K562 (cell line): ENCODE data around the gene TEX22. TPM values are rescaled to one million over a fixed set of nuclear protein-coding genes. Genes with fewer than 3 reads are reported as not detected.

Source experiments
- AFF1 ChIP-seq, 2 experiments: fragments of 450-650 bp; IDR thresholded peaks; 2 replicates each; pipeline ENCODE4 v1.6.1; 2018; ENCODE audit warnings: mild to moderate bottlenecking in 2 of 2, low read depth in 1 of 2; ENCODE audit not compliant: partially characterized antibody in 2 of 2
- CREB3L1 ChIP-seq: fragments of 450-650 bp; IDR thresholded peaks from 2 replicates; pipeline ENCODE4 v1.6.1; 2014; ENCODE audit warnings: low read depth, mild to moderate bottlenecking, moderate library complexity, borderline replicate concordance
- MLLT1 ChIP-seq, 2 experiments: fragments of 450-650 bp; IDR thresholded peaks; 2 replicates each; pipeline ENCODE4 v1.6.1; 2016
- POLR2A ChIP-seq: fragments of 450-650 bp; conservative IDR thresholded peaks from 2 replicates; pipeline ENCODE4 v1.6.1; 2016
- RBM34 ChIP-seq: fragments of 200-400 bp; formaldehyde crosslinking; IDR thresholded peaks from 2 replicates; pipeline ENCODE4 v1.6.1; 2018; ENCODE audit warnings: low read length, borderline replicate concordance; ENCODE audit not compliant: insufficient read depth
- SAP30 ChIP-seq: fragments of 200-600 bp; sonication (generic); IDR thresholded peaks from 2 replicates; pipeline ENCODE4 v1.6.1; 2012; ENCODE audit warnings: borderline replicate concordance, low read depth, mild to moderate bottlenecking, moderate library complexity, low read length, control low read depth, inconsistent platforms; ENCODE audit not compliant: insufficient read depth, poor library complexity, severe bottlenecking
- TFAM ChIP-seq: fragments of 250-450 bp; sonication (Bioruptor Pico); conservative IDR thresholded peaks from 2 replicates; pipeline ENCODE4 v1.5.0; 2021; ENCODE audit warnings: mild to moderate bottlenecking, moderate library complexity
- TRIM24 ChIP-seq, 2 experiments: fragments of 450-650 bp; IDR thresholded peaks; 2 replicates each; pipeline ENCODE4 v1.6.1; 2016
- ZNF224 ChIP-seq: sonication (generic); formaldehyde crosslinking; IDR thresholded peaks from 2 replicates; pipeline ENCODE4 v1.8.0; 2022; ENCODE audit warnings: mild to moderate bottlenecking, missing genetic modification reagents
- ZNF318 ChIP-seq, 2 experiments: fragments of 450-650 bp; IDR thresholded peaks; 2 replicates each; pipeline ENCODE4 v1.6.1; 2016; ENCODE audit warnings: mild to moderate bottlenecking in 2 of 2, borderline replicate concordance in 1 of 2, low read depth in 1 of 2, moderate library complexity in 1 of 2
- ZNF696 ChIP-seq: fragments of 250-450 bp; sonication (Bioruptor Pico); conservative IDR thresholded peaks from 2 replicates; pipeline ENCODE4 v1.4.0; 2020; ENCODE audit warnings: mild to moderate bottlenecking, moderate library complexity
- polyA plus RNA-seq, 8 experiments: library from polyadenylated mRNA; depleted of rRNA in 4 of 8; stranded (reverse) in 5 of 8; unstranded in 3 of 8; fragments of >200 nt; fragmentation: Nextera tagmentation in 2 of 8; fragmentation: Illumina TruSeq in 1 of 8; extraction: Ambion mirVana in 2 of 8; extraction: Trizol in 1 of 8; gene quantifications; 2 replicates each; pipeline versions ENCODE4 v1.2.1 to v1.2.3, GENCODE V29; 2011 to 2014; ENCODE audit warnings: inconsistent platforms in 1 of 8, missing spikeins in 1 of 8
- total RNA-seq, 7 experiments: library from RNA; depleted of rRNA in 6 of 7; stranded (reverse); fragments of >200 nt in 6 of 7; fragmentation: Illumina TruSeq in 2 of 7; extraction: Trizol in 2 of 7; gene quantifications; 2 replicates each; pipeline versions ENCODE4 v1.2.1 to v1.2.3, GENCODE V29; 2011 to 2021; ENCODE audit warnings: low replicate concordance in 1 of 7

TEX22 gene
- total and polyA plus RNA-seq, 9 of the 15 experiments (the other 6 are each of a cell fraction or from before 2014, with no cell fraction given) = 0.04 to 1.7 (median 0.23) TPM; not detected in 2

- TF ChIP-seq ZNF224 (CRISPR knock-in tag) = no peak
- TF ChIP-seq MLLT1 (IDR thresholded peaks at IDR 0.05) = no peak
- peak in 1 of 2 experiments; percentile 44; a peak in 3 of 4 replicates for TF ChIP-seq TRIM24 (IDR thresholded peaks at IDR 0.05)
- TF ChIP-seq POLR2A = peak; percentile 68
- TF ChIP-seq RBM34 = no peak
- TF ChIP-seq SAP30 = no peak
- no peak for TF ChIP-seq TFAM (CRISPR knock-in tag)
- no peak for TF ChIP-seq ZNF318 (IDR thresholded peaks at IDR 0.05; ENCODE audit: borderline replicate concordance in 1 of 2, low read depth in 1 of 2)
- no peak for TF ChIP-seq AFF1 (IDR thresholded peaks at IDR 0.05; ENCODE audit: low read depth in 1 of 2, partially characterized antibody in 2 of 2)
- peak; percentile 82; the same call in 1 of the 2 replicates for TF ChIP-seq CREB3L1
- TF ChIP-seq ZNF696 (CRISPR knock-in tag) = no peak
Observed at GRCh38 chr14:105398044-105398725, at the start of gene TEX22 (continued).
